HCT116 (cell line): Measurements from ENCODE around the gene PELO. TPM values are rescaled to one million over a fixed set of nuclear protein-coding genes. Genes with fewer than 3 reads are reported as not detected.

Experiments
- ATAC-seq: fragments of 200-7000 bp; cut with Tn5 transposase; 2 replicates; pipeline ENCODE4 v1.9.1; 2020; ENCODE audit warnings: mild to moderate bottlenecking, moderate library complexity
- Bru-seq: library from RNA; stranded (reverse); fragments of 400-500 nt; gene quantifications from one replicate; lab custom pipeline; 2021; lab: Mats Ljungman, UMichigan
- BruChase-seq, 2 experiments: library from RNA; stranded (reverse); fragments of 400-500 nt; gene quantifications; one replicate each; lab custom pipeline; 2021; lab: Mats Ljungman, UMichigan
- BruUV-seq: library from RNA; stranded (reverse); fragments of 400-500 nt; replicated peaks from 2 replicates; lab custom pipeline; 2021; lab: Mats Ljungman, UMichigan
- CTCF ChIA-PET: fragments of 300-600 bp; sonication (Branson Sonifier 250); formaldehyde crosslinking; loops from one replicate; lab custom pipeline; 2021; ENCODE audit warnings: antibody characterized with exemption; lab: Charles Lee
- POLR2A ChIA-PET: fragments of 300-600, 350-600 bp; sonication (Branson Sonifier 250); formaldehyde crosslinking; loops from one replicate; lab custom pipeline; 2021; ENCODE audit warnings: antibody characterized with exemption; lab: Charles Lee
- RAD21 ChIA-PET, 2 experiments: fragments of 300-600 bp; sonication (Branson Sonifier 250); formaldehyde crosslinking; loops; one replicate each; lab custom pipeline; 2023; ENCODE audit warnings: low total read pairs in 2 of 2; ENCODE audit not compliant: uncharacterized antibody in 2 of 2, unreplicated experiment in 2 of 2, low non-redundant PET in 1 of 2; lab: Charles Lee
- DNase-seq: peaks from one replicate; pipeline ENCODE4 v3.0.0-alpha.2; 2010; ENCODE audit warnings: low read depth, low spot score
- H2AFZ ChIP-seq: fragments of 200-600 bp; shearing (Covaris generic), sonication (generic); 2 replicates; pipeline ENCODE4 v1.6.1; 2017; ENCODE audit warnings: low read depth, mixed run types, mixed read lengths, antibody characterized with exemption, low read length; ENCODE audit not compliant: poor library complexity, severe bottlenecking
- H3K27ac ChIP-seq: 2 replicates; pipeline ENCODE4 v1.5.1; 2012; ENCODE audit warnings: low read depth, low read length
- H3K27me3 ChIP-seq: fragments of 200-600 bp; sonication (generic); 2 replicates; pipeline ENCODE4 v1.6.1; 2016; ENCODE audit warnings: mixed run types, low read length, mixed read lengths; ENCODE audit not compliant: insufficient read depth
- H3K36me3 ChIP-seq, 2 experiments: fragments of 200-500 bp in 1 of 2; fragments of 200-600 bp in 1 of 2; sonication (Bioruptor generic) in 1 of 2; sonication (generic) in 1 of 2; 2 replicates each; pipeline versions ENCODE4 v1.5.1 to v1.6.1; 2014 to 2016; ENCODE audit warnings: low read length in 2 of 2, inconsistent platforms in 1 of 2, mixed read lengths in 1 of 2, mixed run types in 1 of 2; ENCODE audit not compliant: insufficient read depth in 2 of 2, control insufficient read depth in 1 of 2
- H3K4me1 ChIP-seq, 2 experiments: fragments of 200-600 bp in 1 of 2; sonication (generic) in 1 of 2; 2 replicates each; pipeline versions ENCODE4 v1.5.1 to v1.6.1; 2012 to 2017; ENCODE audit warnings: low read length in 2 of 2, inconsistent platforms in 1 of 2, mild to moderate bottlenecking in 1 of 2, mixed read lengths in 1 of 2, mixed run types in 1 of 2, moderate library complexity in 1 of 2; ENCODE audit not compliant: insufficient read depth in 2 of 2, control insufficient read depth in 1 of 2
- H3K4me2 ChIP-seq: fragments of 200-600 bp; sonication (generic); 2 replicates; pipeline ENCODE4 v1.6.1; 2017; ENCODE audit warnings: mixed run types, low read length, mixed read lengths
- H3K4me3 ChIP-seq, 2 experiments: fragments of 200-600 bp in 1 of 2; sonication (generic) in 1 of 2; replicated peaks in 1 of 2; 2 replicates each; pipeline ENCODE4 v1.5.1; 2011 to 2016; ENCODE audit warnings: low read length in 2 of 2, control low read depth in 1 of 2, low read depth in 1 of 2, mild to moderate bottlenecking in 1 of 2, mixed read lengths in 1 of 2, mixed run types in 1 of 2
- H3K79me2 ChIP-seq: fragments of 200-600 bp; sonication (generic); 2 replicates; pipeline ENCODE4 v1.6.1; 2017; ENCODE audit warnings: mild to moderate bottlenecking, mixed run types, low read length, moderate library complexity, mixed read lengths; ENCODE audit not compliant: insufficient read depth
- H3K9ac ChIP-seq: fragments of 200-600 bp; sonication (generic); 2 replicates; pipeline ENCODE4 v1.6.1; 2016; ENCODE audit warnings: low read length, mixed read lengths
- H3K9me2 ChIP-seq: fragments of 200-600 bp; sonication (generic), shearing (Covaris generic); 2 replicates; pipeline ENCODE4 v1.6.1; 2017; ENCODE audit warnings: mixed run types, mild to moderate bottlenecking, moderate library complexity; ENCODE audit not compliant: insufficient read depth
- H3K9me3 ChIP-seq, 2 experiments: fragments of 200-500 bp in 1 of 2; fragments of 200-600 bp in 1 of 2; sonication (Bioruptor generic) in 1 of 2; sonication (generic) in 1 of 2; 2 replicates each; pipeline ENCODE4 v1.6.1; 2014 to 2017; ENCODE audit warnings: low read length in 2 of 2, mixed read lengths in 2 of 2, inconsistent platforms in 1 of 2, low read depth in 1 of 2, mild to moderate bottlenecking in 1 of 2, mixed run types in 1 of 2, moderate library complexity in 1 of 2; ENCODE audit not compliant: control insufficient read depth in 1 of 2, insufficient read depth in 1 of 2
- H4K20me1 ChIP-seq: fragments of 200-600 bp; sonication (generic), shearing (Covaris generic); 2 replicates; pipeline ENCODE4 v1.6.1; 2017; ENCODE audit warnings: mixed run types, mild to moderate bottlenecking, moderate library complexity; ENCODE audit not compliant: insufficient read depth
- CEBPB ChIP-seq: IDR thresholded peaks from 2 replicates; pipeline ENCODE4 v1.6.1; 2012; ENCODE audit warnings: low read depth
- EZH2 ChIP-seq: fragments of 200-600 bp; sonication (generic); IDR thresholded peaks from 2 replicates; pipeline ENCODE4 v1.6.1; 2017; ENCODE audit warnings: antibody characterized with exemption, mixed run types
- EZH2phosphoT487 ChIP-seq: fragments of 200-600 bp; IDR thresholded peaks from 2 replicates; pipeline ENCODE4 v1.6.1; 2018; ENCODE audit warnings: antibody characterized with exemption, borderline replicate concordance
- JUND ChIP-seq: IDR thresholded peaks from 2 replicates; pipeline ENCODE4 v1.6.1; 2012
- POLR2A ChIP-seq: IDR thresholded peaks from 2 replicates; pipeline ENCODE4 v1.7.0; 2011; ENCODE audit warnings: borderline replicate concordance; ENCODE audit not compliant: insufficient read depth, insufficient read length; ENCODE audit errors: extremely low read depth
- POLR2AphosphoS5 ChIP-seq: IDR thresholded peaks from 2 replicates; pipeline ENCODE4 v1.6.1; 2011; ENCODE audit warnings: mild to moderate bottlenecking, low read depth, low read length, moderate library complexity
- RAD21 ChIP-seq: IDR thresholded peaks from 2 replicates; pipeline ENCODE4 v1.6.1; 2012; ENCODE audit warnings: low read depth, mild to moderate bottlenecking
- SIN3A ChIP-seq: IDR thresholded peaks from 2 replicates; pipeline ENCODE4 v1.6.1; 2012; ENCODE audit warnings: low read depth
- ZFX ChIP-seq: fragments of 450-650 bp; IDR thresholded peaks from 2 replicates; pipeline ENCODE4 v1.6.1; 2017
- intact Hi-C: fragments of 100-400 bp; cut with micrococcal nuclease; formaldehyde crosslinking; loops from 2 replicates; pipeline ENCODE4 v1.10.0; 2022
- long read RNA-seq: library from polyadenylated mRNA; unstranded; transcript quantifications from one replicate; pipeline ENCODE4 v2.0.0, GENCODE V29; 2021; ENCODE audit not compliant: unreplicated experiment
- polyA plus RNA-seq: library from polyadenylated mRNA; unstranded; fragments of >200 nt; gene quantifications from 2 replicates; pipeline ENCODE4 v1.2.1, GENCODE V29; 2012; ENCODE audit warnings: missing spikeins
- total RNA-seq: library from RNA; stranded (reverse); gene quantifications from one replicate; pipeline ENCODE4 v1.2.1, GENCODE V29; 2021; ENCODE audit not compliant: unreplicated experiment
- TF ChIP-seq, protein P1 (sequence below), 3 experiments: fragments of 200-600 bp in 1 of 3; sonication (generic) in 1 of 3; IDR thresholded peaks in 2 of 3; conservative IDR thresholded peaks in 1 of 3; 2 replicates each; pipeline ENCODE4 v1.5.1; 2012 to 2017; ENCODE audit warnings: low read depth in 2 of 3, low read length in 2 of 3, antibody characterized with exemption in 1 of 3, borderline replicate concordance in 1 of 3, control low read depth in 1 of 3, mild to moderate bottlenecking in 1 of 3, mixed read lengths in 1 of 3, mixed run types in 1 of 3, moderate library complexity in 1 of 3; ENCODE audit not compliant: insufficient read depth in 1 of 3

Gene PELO
- total RNA-seq (16.5 TPM), Bru-seq, nascent RNA (percentile 92 among the genes with signal in this experiment), BruChase-seq, experiment 1, labeled RNA remaining after a 6-hour chase (percentile 69 among the genes with signal in this experiment), BruChase-seq, experiment 2, labeled RNA remaining after a 2-hour chase (percentile 93 among the genes with signal in this experiment)
- 14.7 and 15.7 TPM in 2 replicates for polyA plus RNA-seq
- long read RNA-seq, full-length matches to known transcripts, result 1 of 66 reads
- long read RNA-seq, partial matches to known transcripts, result 61 of 66 reads
- long read RNA-seq, other reads (novel, unspliced or antisense), result 4 of 66 reads

- peak within 1 kb of the TSS; percentile 54 for H3K27ac ChIP-seq
- ChIA-PET RAD21 (no interaction called here), CTCF (interaction anchor here (0.6 to 1.5 kb wide), 4 partner anchors 9 to 327 kb away, joined by 3 to 5 read pairs (median 4); no protein-coding TSS in a partner anchor), POLR2A (interaction anchor here (0.6 to 1.7 kb wide), 3 partner anchors 12 to 1964 kb away, joined by 3 to 7 read pairs (median 3); no protein-coding TSS in a partner anchor)
- peak within 1 kb of the TSS; percentile 86 for H3K4me2 ChIP-seq
- H4K20me1 ChIP-seq, result no peaks in the 10 kb centered on the region
- intact Hi-C loops, result loop anchor here (1.0 kb wide), 1 partner anchor 127 kb away; no protein-coding TSS in a partner anchor
- DNase-seq, result peak; percentile 59
- peak; percentile 91 for ATAC-seq
- H3K4me1 ChIP-seq, result peaks cover 15 to 28% of the 10 kb centered on the region in 2 experiments; a peak in 3 of 4 replicates
- BruUV-seq, result no TSS peak
- no peaks in the 10 kb centered on the region for H3K9me2 ChIP-seq
- H3K4me3 ChIP-seq, result peak within 1 kb of the TSS; percentile 50 to 72
- no peaks in the 10 kb centered on the region for H3K79me2 ChIP-seq
- H3K36me3 ChIP-seq, result no peaks in the 10 kb centered on the region
- H3K9ac ChIP-seq, result peak within 1 kb of the TSS; percentile 46
- no peaks in the 10 kb centered on the region for H3K27me3 ChIP-seq
- peak within 1 kb of the TSS; percentile 91 for H2AFZ ChIP-seq
- H3K9me3 ChIP-seq, result no peaks in the 10 kb centered on the region
- TF ChIP-seq RAD21, result peak; percentile 21; the same call in 1 of the 2 replicates
- no peak for TF ChIP-seq JUND
- peak; percentile 45 for TF ChIP-seq POLR2AphosphoS5
- TF ChIP-seq ZFX, result no peak
- no peak for TF ChIP-seq POLR2A
- no peak for TF ChIP-seq EZH2
- TF ChIP-seq CEBPB, result peak; percentile 52; the same call in 1 of the 2 replicates
- TF ChIP-seq SIN3A, result 0 out of 2 replicates have a peak, but pooled peaks have one; percentile 45
- no peak for TF ChIP-seq EZH2phosphoT487
- TF ChIP-seq, protein P1, sequence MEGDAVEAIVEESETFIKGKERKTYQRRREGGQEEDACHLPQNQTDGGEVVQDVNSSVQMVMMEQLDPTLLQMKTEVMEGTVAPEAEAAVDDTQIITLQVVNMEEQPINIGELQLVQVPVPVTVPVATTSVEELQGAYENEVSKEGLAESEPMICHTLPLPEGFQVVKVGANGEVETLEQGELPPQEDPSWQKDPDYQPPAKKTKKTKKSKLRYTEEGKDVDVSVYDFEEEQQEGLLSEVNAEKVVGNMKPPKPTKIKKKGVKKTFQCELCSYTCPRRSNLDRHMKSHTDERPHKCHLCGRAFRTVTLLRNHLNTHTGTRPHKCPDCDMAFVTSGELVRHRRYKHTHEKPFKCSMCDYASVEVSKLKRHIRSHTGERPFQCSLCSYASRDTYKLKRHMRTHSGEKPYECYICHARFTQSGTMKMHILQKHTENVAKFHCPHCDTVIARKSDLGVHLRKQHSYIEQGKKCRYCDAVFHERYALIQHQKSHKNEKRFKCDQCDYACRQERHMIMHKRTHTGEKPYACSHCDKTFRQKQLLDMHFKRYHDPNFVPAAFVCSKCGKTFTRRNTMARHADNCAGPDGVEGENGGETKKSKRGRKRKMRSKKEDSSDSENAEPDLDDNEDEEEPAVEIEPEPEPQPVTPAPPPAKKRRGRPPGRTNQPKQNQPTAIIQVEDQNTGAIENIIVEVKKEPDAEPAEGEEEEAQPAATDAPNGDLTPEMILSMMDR (IDR thresholded peaks at IDR 0.05 in 2 of 3, conservative IDR thresholded peaks at IDR 0.05 in 1 of 3; ENCODE audit: borderline replicate concordance in 1 of 3, insufficient read depth in 1 of 3, low read depth in 2 of 3, low read length in 2 of 3), result peak; percentile 30 to 31 (median 30); a peak in 4 of 6 replicates
Observed at GRCh38 chr5:52787600-52788504, at the start of gene PELO, which contains the start of gene ITGA1. TSS of gene PELO (plus strand) at chr5:52787916. CDS start at chr5:52800395, 12,479 bp downstream. TSS of gene ITGA1 (plus strand) at chr5:52787916. CDS start at chr5:52788354, 438 bp downstream.
